Transverse colon (tissue), 4 donors: Measurements from ENCODE around the gene QDPR.

Experiments used
- EP300 ChIP-seq: sonication (generic); formaldehyde crosslinking; IDR thresholded peaks from one replicate; pipeline ENCODE4 v1.6.1; 2017; ENCODE audit warnings: antibody characterized with exemption, low read depth
- POLR2A ChIP-seq: fragments of 450-650 bp; IDR thresholded peaks from one replicate; pipeline ENCODE4 v1.6.1; 2016; ENCODE audit warnings: antibody characterized with exemption, mild to moderate bottlenecking, moderate library complexity
- POLR2AphosphoS5 ChIP-seq, 3 donors: sonication (generic); formaldehyde crosslinking; IDR thresholded peaks; one replicate each; pipeline ENCODE4 v1.6.1; 2016; ENCODE audit warnings: antibody characterized with exemption in 3 of 3
- TF ChIP-seq, protein P1 (sequence below), 5 experiments: fragments of 200-600 bp in 3 of 5; fragments of 450-650 bp in 2 of 5; sonication (generic) in 3 of 5; IDR thresholded peaks; 1 replicate in 2 of 5; 2 replicates in 3 of 5; pipeline ENCODE4 v1.5.1; 2016 to 2017; ENCODE audit warnings: antibody characterized with exemption in 5 of 5, inconsistent platforms in 3 of 5, mild to moderate bottlenecking in 2 of 5, moderate library complexity in 1 of 5

DNA sequence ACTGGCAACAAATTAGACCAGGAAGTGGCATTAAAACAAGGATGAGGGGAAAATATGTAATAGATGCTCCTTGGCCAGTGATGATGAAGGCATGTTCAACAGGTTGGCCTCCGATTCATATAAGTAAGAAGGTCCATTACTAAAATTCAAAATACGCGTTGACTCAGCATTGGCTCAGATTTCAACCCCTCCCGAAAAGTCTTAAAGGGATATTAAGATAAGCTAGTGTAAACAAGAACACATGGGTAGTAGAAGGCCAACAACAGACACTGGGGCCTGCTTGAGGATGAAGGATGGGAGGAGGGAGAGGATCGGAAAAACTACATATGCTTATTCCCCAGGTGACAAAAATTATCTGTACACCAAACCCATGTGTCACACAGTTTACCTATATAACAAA is 46.0 kb upstream of the QDPR start:
- TF ChIP-seq, protein P1, sequence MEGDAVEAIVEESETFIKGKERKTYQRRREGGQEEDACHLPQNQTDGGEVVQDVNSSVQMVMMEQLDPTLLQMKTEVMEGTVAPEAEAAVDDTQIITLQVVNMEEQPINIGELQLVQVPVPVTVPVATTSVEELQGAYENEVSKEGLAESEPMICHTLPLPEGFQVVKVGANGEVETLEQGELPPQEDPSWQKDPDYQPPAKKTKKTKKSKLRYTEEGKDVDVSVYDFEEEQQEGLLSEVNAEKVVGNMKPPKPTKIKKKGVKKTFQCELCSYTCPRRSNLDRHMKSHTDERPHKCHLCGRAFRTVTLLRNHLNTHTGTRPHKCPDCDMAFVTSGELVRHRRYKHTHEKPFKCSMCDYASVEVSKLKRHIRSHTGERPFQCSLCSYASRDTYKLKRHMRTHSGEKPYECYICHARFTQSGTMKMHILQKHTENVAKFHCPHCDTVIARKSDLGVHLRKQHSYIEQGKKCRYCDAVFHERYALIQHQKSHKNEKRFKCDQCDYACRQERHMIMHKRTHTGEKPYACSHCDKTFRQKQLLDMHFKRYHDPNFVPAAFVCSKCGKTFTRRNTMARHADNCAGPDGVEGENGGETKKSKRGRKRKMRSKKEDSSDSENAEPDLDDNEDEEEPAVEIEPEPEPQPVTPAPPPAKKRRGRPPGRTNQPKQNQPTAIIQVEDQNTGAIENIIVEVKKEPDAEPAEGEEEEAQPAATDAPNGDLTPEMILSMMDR (IDR thresholded peaks at IDR 0.05): no peak
- TF ChIP-seq POLR2A (no peak), POLR2AphosphoS5 (IDR thresholded peaks at IDR 0.05) (no peak), EP300 (no peak)
